LoVo (cell line): ENCODE data around the gene SSTR1.
A peak's percentile ranks its signal among the peaks of the same experiment; 100 is the strongest.
"Not testable (repeated sequence)": the region's sequence is repeated elsewhere in the genome, so short reads cannot be mapped to it uniquely, and the experiment has no call there.

Experiments
- DNase-seq: peaks from one replicate; pipeline ENCODE4 v3.0.0-alpha.2; 2016; ENCODE audit warnings: low spot score

Gene SSTR1, protein sequence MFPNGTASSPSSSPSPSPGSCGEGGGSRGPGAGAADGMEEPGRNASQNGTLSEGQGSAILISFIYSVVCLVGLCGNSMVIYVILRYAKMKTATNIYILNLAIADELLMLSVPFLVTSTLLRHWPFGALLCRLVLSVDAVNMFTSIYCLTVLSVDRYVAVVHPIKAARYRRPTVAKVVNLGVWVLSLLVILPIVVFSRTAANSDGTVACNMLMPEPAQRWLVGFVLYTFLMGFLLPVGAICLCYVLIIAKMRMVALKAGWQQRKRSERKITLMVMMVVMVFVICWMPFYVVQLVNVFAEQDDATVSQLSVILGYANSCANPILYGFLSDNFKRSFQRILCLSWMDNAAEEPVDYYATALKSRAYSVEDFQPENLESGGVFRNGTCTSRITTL

DNA sequence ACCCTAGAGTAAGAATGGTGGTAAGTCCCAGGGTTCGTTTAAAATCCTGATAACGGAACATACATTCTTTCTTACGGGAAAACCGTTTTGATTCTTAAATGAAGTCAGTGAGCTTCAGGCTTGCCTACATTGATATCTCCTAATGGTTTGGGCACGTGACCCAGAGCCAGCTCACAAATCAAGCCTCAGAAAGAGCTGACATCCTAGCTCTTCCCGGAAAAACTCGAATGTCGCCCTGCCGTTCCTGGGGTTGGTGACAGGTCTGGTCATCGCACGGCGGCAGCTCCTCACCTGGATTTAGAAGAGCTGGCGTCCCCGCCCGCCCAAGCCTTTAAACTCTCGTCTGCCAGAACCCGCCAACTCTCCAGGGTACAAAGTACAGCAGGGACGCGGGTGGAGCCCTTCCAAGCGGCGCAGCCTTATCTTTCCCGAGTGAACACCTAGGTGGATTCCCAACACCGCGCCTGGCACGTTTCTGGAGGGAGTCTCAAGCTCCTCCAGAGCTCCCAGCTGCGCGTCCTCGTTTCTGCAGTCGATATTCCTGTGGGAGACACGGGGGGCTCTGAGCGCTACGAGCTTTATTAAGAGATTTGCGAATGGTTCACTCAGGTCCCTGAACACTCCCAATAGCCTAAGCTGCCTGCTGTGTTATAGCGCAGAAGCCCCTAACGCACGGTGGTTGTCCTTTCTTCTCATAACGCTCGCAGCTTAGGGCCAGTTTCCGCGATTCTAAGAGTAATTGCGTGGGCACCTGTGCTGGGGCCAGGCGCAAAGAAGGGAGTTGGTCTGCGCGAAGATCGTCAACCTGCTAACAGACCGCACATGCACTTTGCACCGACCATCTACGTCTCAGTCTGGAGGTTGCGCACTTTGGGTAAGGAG lies at the start of gene SSTR1:
SSTR1 (plus strand) TSS at position 169 of the 882 bp plus-strand sequence. CDS start 1,486 bp downstream, outside the sequence.
- DNase-seq, result peak; percentile 59

DNA sequence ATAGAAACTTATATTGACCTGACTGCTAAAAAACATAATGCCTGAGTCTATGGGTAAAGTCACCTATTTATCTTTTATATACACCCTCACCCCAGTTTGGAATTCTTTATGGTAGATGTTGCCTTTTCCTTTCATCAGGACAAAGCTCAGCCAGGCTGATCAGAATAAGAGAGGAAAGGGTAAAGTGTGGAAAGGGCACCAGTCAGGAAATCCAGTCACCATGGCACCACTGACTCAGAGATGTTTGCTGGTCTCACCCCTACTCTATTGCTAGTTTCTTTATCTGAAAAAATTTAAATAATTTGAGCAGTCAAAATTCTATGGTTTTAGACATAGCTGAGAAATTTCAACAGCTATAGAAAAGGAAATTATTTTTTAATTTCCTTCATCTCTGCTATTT lies 49.2 kb upstream of the SSTR1 start:
- DNase-seq, result no peak

DNA sequence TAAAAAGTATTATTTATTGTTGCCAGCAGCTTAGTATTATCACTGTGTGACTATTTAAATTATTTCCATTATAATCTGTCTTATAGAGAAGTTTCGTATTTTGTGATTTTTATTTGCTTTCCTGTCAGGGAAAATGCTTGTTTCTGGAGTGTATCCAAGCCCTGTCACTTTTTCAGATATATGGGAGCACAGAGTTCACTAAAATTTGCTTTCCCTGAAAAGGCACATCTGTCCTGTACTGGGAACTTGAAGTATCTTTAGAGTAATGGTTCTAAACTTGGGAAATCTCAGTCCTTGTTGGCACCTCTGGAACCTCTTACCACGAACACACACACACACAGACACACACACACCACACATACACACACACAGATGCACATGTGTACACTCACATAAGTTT lies 39.3 kb upstream of the SSTR1 start:
- DNase-seq, result no peak

DNA sequence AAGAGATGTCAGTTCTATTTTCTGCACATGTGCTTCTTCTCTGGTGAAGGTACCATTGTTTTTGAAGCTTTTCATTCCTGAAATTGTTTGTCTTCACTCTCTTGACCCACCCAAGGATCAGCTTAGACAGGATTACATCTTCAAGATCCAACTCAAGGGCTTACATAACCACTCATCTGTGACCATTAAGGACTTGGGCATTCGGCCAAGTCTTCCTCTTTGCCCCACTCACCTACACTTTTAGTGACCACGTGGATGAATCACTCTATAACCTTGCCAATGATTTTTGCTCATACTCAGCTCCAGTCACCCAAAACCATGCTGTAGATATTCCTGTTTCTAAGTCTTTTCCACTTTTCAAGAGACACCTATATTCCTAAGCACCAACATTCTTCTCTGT lies 36.5 kb upstream of the SSTR1 start:
- DNase-seq, result no peak

DNA sequence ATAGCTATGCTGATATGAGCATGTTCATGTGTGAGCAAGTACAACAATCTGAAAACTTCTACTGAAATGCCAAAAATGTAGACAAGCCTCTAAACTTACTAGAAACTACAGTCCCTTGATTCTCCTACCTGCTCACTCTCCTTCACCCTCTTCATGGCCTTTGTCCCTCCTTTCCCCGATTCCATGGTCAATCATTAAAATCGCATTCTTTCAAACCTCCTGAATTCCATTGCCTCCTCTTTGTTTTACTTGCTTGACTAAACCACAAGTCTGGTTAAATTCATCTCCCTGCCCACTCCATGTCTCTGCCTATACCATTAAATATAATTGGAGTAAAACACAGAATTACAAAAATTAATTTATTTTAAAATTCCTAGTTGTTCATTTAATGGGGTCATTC lies 33.0 kb upstream of the SSTR1 start:
- no peak for DNase-seq

DNA sequence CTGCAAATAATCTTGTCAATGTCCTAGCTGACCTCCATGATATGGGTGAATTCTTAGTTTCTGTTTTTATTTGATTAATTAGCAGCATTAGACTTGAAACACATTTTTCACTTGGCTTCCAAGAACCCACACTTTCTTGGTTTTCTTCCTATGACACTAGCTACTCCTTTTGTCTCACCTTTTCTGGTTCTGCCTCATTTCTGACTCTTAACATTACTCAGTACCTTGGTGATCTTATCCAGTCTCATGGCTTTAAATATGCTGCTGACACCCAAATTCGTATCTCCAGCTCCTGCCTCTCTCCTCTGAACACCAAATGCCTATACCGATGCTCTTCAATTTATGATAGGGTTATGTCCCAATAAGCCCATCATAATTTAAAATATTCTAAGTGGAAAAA lies 32.0 kb upstream of the SSTR1 start:
- DNase-seq, result no peak

DNA sequence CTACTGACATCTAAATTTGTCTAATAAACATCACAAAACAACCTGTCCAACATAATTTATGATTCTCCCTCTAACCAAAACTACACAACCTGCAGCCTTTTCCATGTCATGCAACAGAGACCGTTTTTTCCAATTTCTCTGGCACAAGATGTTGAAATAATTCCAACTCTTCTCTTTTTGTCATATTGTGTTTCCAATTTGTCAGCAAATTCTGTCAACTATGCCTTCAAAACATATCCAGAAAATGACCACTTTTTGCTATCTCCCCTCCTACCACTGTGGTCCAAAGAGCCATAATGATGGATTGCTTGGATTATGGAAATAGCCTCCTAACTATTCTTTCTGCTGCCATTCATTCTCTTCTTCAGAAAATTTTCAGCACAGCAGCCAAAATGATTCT lies 31.3 kb upstream of the SSTR1 start:
- DNase-seq, result no peak

DNA sequence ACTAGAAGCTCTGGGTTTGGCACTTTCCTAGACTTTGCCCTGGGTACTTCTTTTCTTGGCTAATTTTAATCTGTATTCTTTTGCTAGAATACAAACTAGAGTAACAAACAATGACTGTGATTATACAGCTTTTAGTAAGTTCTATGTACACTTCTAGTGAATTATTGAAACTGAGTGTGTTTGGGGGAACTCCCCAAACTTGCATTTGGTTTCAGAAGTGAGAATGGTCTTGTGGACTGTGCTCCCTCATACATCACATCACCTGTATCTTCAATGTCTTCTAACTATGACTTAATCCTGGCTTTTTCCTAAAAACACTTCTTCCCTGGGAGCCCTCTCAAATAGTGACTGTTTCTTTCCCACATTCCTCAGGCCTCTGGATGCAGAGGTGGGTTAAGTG lies 23.6 kb upstream of the SSTR1 start:
- DNase-seq, result no peak

DNA sequence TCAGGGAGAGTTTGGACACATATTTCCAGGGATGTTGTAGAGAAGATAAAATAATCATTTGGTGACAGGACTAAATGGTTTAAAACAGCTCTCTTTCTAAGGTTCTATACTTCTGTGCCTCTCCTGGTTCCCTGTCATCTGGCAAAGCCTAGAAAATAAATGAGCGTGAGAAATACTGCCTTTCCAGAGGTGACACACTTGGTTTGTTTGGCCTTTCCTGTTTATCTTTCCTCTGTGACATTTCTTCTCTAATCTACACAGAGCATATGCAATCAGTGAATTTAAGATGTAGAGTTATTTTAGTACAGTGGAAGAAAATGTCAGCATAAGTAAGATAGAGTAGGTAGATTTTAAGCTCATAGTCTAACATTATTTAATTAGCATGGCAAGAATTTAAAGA lies 22.0 kb upstream of the SSTR1 start:
- no peak for DNase-seq

DNA sequence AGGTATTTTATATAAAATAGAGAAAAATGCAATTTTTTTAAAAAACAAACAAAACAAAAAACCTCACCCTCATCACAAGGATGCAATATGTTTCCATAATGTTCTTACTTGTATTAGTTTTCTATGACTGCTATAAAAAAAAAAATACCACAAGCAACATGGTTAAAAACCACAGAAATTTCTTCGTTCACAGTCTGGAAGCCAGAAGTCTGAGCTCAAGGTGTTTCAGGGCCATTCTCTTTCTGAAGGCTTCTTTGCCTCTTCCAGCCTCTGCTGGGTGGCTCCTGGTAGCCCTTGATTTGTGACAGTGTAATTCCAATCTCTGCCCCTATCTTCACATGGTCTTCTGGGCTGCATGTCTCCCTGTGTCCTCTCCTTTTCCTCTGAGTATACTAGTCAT lies 21.5 kb upstream of the SSTR1 start:
- DNase-seq, result no peak

DNA sequence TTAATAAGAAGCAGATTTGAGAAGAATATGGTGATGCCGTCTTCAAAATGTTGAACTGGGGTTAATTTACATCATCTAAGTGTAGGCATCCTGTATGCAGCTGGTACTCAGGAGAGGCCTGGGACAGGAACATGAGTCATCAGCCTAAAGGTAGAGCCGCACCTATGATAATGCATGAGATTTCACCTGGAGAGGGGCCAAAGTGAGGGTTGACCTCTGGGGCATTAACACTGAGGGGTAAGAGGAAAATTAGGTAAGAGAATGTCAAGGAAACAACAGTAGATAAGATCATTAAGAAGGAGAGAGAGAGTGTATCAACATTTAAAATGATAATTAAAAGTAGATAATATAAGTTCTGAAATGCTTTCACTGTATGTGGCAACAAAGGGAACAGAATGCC lies 20.2 kb upstream of the SSTR1 start:
- no peak for DNase-seq

DNA sequence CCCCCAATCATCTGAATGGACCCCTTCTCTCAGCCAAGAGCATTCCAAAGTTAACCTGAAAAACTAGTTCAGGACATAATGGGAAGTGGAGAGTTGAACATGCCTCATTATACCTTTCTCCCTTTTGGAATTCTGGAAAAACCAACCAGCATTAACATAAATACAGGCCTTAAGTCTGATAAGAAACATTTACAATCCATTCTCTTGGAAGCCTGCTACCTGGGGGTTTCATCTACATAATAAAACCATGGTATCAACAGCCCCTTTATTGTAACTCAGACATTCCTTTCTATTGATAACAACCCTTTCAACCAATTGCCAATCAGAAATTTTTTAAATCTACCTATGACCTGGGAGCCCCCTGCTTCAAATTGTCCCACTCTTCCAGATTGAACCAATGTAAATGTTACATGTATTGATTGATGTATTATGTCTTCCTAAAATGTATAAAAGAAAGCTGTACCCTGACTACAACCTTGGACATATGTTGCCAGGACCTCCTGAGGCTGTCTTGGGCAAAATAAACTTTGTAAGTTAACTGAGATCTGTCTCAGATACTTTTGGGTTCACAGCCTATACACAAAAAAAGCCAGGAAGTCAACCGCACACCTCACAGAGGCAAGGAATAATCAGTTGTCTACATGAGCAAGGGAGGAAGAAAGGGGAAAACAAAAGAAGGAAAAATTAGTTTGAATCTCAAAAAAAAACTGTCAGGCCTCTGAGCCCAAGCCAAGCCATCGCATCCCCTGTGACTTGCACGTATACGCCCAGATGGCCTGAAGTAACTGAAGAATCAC lies 17.6 kb upstream of the SSTR1 start:
- no peak for DNase-seq

DNA sequence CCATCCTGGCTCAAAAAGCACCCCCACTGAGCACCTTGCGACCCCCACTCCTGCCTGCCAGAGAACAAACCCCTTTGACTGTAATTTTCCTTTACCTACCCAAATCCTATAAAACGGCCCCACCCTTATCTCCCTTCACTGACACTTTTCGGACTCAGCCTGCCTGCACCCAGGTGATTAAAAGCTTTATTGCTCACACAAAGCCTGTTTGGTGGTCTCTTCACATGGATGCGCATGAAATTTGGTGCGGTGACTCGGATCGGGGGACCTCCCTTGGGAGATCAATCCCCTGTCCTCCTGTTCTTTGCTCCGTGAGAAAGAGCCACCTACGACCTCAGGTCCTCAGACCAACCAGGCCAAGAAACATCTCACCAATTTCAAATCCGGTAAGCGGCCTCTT lies 16.9 kb upstream of the SSTR1 start:
- not testable (repeated sequence) for DNase-seq

DNA sequence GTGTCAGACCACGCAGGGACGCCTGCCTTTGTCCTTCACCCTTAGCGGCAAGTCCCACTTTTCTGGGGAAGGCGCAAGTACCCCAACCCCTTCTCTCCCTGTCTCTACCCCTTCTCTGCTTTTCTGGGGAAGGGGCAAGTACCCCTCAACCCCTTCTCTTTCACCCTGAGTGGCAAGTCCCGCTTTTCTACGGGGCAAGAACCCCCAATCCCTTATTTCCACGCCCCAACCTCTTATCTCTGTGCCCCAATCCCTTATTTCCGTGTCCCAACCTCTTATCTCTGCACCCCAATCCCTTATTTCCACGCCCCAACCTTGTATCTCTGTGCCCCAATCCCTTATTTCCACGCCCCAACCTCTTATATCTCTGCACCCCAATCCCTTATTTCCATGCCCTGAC lies 16.2 kb upstream of the SSTR1 start:
- not testable (repeated sequence) for DNase-seq

DNA sequence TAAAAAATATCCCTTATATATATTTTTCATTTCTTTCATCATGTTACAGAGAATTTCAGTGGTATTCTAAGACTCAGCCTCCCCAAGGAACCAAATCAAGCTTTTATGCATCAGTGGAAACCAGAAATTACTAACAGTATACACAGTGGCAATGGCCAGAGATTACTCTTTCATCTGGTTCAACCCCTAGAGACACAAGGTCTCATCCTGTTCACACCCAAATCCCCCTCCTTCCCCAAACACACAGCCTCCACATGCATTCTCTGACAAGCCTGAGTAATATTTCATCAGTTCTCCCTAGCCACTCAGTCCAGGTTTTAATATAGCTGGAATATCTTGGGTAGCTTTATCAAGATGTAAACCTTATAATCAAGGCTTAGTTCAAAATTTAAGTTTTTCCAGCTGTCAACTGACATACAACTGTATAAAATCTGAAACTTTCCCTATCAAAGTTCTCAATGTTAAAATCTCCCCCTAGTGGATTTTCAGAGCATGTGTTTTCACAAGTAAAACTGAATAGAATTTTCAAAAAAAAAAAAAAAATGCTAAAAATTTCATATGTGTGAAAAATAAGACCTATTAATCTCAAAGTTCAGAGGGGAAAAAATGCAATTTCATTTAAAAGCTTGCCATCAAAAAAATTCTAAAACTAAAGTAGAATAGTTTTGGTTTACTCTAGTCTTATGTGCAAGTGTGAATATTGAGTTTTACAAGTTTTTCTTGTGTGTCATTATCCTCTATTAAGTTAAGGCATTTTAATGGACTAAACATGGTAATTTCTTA lies 10.5 kb upstream of the SSTR1 start:
- no peak for DNase-seq

DNA sequence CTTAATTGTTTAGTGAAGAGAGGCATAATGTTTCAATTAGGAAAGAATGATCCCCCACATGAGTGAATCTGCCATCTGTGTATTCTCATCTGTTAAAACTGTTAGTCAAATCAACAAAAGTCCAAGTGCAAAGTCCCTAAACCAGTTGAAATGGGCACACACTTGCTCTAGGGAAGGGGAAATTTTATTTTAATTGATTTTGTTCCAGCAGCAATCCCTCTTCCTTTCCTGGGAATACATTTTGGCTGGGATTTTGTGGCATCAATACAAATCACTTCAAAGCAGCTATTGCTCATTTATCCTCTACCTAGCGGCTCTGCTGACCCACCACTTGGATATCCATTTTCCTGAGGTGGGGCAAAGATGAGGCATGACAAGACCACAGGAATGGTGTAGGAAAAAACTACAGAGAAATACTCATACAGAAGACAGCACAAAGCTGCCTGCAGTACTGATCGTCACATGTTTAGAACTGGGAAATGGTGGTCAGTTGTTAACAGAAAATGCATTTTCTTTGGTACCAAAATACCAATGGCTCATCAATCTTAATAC lies 9.8 kb upstream of the SSTR1 start:
- no peak for DNase-seq

DNA sequence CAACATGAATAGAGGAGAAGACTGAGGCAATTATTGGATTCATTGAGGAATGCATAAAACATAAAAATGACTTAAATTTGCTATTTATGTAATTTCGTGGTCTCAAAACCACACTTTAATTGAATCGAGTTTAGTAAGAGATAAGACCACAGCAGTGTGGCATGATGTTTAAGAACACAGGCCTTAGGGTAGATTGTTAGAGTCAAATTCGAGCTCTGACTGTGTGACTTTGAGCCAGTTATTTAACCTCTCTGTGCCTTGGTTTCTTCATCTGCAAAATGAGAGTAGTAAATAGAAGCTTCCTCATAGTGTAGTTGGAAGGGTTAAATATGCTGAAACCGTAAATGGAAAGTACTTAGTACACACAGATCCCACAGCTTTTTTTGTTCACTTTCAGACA lies 9.3 kb upstream of the SSTR1 start:
- DNase-seq, result no peak

DNA sequence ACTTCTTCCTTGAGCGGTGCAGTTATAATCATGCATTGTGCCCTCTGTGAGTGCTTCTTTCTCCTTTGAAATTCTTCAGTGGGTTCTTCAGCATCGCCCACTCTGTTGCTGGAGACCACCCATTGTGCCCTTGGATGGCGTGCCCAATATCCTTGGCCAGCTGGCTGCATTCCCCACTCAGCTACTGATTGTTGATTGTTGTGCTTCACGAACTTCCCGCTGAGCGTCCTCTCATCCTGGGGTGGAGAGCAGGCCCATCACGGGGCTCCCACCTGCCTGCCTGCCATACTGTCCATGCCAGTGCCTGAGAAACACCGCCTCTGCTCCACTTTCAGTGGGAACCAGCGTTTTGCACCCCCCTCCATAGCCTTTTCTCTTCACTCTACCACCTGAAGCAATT lies 8.6 kb upstream of the SSTR1 start:
- no peak for DNase-seq

DNA sequence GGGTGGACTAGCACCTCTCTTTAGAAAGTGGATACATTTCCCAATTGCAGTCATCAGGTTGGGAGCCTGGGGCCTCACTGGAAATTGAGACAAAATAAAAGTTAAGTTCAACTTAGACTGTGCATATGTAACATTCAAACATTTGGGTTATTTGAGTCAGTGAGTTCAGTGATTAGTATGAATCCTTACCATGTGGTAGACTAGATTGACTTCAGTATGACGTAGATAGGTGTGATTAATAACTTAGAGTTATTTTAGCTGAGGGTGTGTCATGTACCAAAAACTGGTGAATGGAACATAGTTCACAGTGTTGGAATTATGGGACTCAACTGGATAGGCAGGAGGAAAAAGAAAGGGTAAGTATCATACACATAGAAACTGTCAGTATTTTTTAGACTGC lies 8.0 kb upstream of the SSTR1 start:
- no peak for DNase-seq

DNA sequence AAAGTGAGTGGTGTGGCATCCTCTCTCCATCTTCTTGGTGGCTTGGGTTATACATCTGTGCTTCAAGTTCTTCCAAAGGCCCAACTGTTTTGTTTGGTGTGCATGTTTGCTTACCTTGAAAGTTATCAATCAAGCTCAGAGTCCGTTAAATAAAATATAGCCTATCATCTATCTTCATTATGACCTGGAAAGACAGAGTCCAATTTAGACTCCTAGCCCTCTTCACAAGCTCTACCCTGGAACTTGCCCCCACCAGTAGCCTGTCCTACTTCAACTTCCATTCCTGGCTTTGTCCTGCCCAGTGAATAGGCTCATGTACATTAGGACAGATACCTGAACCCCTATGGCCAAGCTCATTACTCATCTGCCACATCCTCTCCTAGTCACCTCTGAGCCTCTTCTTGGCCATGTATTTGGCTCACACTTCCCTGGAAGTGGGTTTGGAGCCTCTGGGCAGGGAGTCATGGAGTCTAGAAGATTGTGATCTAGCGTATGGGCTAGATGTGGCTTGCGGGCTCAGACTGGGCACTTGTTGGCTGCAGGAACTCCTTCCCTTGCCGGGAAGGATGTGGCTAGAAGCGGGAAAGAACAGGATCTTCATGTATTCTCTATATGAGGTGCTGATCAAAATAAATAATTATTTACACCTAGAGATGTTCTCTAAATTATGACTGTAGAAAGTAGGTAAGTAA lies 6.4 kb upstream of the SSTR1 start:
- DNase-seq, result no peak
